ENCODE measurements around the gene CHD9. TPM values are rescaled to one million over a fixed set of nuclear protein-coding genes. Genes with fewer than 3 reads are reported as not detected.

The CHD9 gene
- polyA plus RNA-seq, 1 donor, result 32.7 TPM

DNA sequence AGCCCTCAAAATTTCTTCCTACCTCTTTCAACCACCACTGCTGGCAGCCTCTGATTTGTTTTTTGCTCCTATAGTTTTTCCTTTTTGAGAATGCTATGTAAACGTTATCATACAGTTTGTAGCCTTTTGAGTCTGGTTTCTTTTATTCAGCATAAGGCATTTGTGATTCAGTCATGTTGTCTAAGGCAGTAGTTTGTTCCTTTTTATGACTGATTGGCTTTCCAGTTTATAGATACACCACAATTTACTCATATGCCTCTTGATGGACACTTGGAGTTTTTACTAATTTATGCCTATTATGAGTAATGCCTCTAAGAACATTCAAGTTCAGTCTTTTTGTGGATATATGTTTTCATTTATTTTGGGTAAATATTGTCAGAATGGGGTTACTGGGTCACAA lies 136.6 kb downstream of the CHD9 start:
- Histone ChIP-seq H3K4me1 (ENCODE audit: control insufficient read depth, insufficient read depth, low read length) (no peaks in the 10 kb centered on the region), H3K4me3 (ENCODE audit: low read length) (no peak overlapping the region), H3K27me3 (ENCODE audit: control insufficient read depth, insufficient read depth, low read length) (no peaks in the 10 kb centered on the region), H3K9me3 (ENCODE audit: control insufficient read depth, low read depth, low read length) (no peaks in the 10 kb centered on the region), H3K27ac (ENCODE audit: low read length) (no peak overlapping the region), H3K36me3 (ENCODE audit: control insufficient read depth, insufficient read depth, low read length) (peaks cover 4% of the 10 kb centered on the region)
- DNase-seq, result no peak
- 80% methylated on average over 1 of the region's 1 CpG for WGBS (ENCODE audit: insufficient coverage, low lambda C conversion rate)

GRCh38 chr16:53198933-53199332 lies 144.1 kb downstream of the CHD9 start:
- Histone ChIP-seq H3K36me3 (ENCODE audit: control insufficient read depth, insufficient read depth, low read length) (no peaks in the 10 kb centered on the region), H3K9me3 (ENCODE audit: control insufficient read depth, low read depth, low read length) (no peaks in the 10 kb centered on the region), H3K27me3 (ENCODE audit: control insufficient read depth, insufficient read depth, low read length) (no peaks in the 10 kb centered on the region), H3K4me1 (ENCODE audit: control insufficient read depth, insufficient read depth, low read length) (no peaks in the 10 kb centered on the region), H3K4me3 (ENCODE audit: low read length) (no peak overlapping the region), H3K27ac (ENCODE audit: low read length) (no peak overlapping the region)
- DNase-seq, result no peak

- Histone ChIP-seq H3K27ac (ENCODE audit: low read length) (no peak overlapping the region), H3K4me3 (ENCODE audit: low read length) (no peak overlapping the region), H3K27me3 (ENCODE audit: control insufficient read depth, insufficient read depth, low read length) (no peaks in the 10 kb centered on the region), H3K4me1 (ENCODE audit: control insufficient read depth, insufficient read depth, low read length) (no peaks in the 10 kb centered on the region), H3K36me3 (ENCODE audit: control insufficient read depth, insufficient read depth, low read length) (no peaks in the 10 kb centered on the region), H3K9me3 (ENCODE audit: control insufficient read depth, low read depth, low read length) (no peaks in the 10 kb centered on the region)
- no CpG with 5 or more reads among the region's 1 CpG for WGBS (ENCODE audit: insufficient coverage, low lambda C conversion rate)
- no peak for DNase-seq
These were observed 147.1 kb downstream of the CHD9 start for GRCh38 chr16:53201900-53202299.

DNA sequence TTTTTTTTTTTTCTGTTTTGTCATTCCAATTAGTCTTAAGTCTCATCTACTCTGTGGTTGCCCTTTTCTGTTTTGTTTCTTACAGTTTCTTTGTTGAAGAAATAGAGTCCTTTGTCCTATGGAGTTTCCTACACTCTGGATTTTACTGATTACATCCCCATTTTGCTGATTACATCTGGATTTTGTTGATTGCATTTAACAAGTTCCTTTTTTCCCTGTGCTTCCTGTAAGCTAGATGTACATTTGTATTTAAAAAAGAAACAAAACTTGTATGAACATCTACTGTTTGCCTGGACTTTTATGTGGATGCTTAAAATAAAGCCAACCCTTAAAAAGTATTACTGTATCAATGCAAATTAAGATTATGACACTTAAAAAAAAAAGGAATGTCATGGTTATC lies 147.6 kb downstream of the CHD9 start:
- no peak overlapping the region for H3K4me3 ChIP-seq (ENCODE audit: low read length)
- H3K9me3 ChIP-seq (ENCODE audit: control insufficient read depth, low read depth, low read length), result no peaks in the 10 kb centered on the region
- H3K36me3 ChIP-seq (ENCODE audit: control insufficient read depth, insufficient read depth, low read length), result no peaks in the 10 kb centered on the region
- no peaks in the 10 kb centered on the region for H3K27me3 ChIP-seq (ENCODE audit: control insufficient read depth, insufficient read depth, low read length)
- no peak overlapping the region for H3K27ac ChIP-seq (ENCODE audit: low read length)
- no peak for DNase-seq
- no peaks in the 10 kb centered on the region for H3K4me1 ChIP-seq (ENCODE audit: control insufficient read depth, insufficient read depth, low read length)

DNA sequence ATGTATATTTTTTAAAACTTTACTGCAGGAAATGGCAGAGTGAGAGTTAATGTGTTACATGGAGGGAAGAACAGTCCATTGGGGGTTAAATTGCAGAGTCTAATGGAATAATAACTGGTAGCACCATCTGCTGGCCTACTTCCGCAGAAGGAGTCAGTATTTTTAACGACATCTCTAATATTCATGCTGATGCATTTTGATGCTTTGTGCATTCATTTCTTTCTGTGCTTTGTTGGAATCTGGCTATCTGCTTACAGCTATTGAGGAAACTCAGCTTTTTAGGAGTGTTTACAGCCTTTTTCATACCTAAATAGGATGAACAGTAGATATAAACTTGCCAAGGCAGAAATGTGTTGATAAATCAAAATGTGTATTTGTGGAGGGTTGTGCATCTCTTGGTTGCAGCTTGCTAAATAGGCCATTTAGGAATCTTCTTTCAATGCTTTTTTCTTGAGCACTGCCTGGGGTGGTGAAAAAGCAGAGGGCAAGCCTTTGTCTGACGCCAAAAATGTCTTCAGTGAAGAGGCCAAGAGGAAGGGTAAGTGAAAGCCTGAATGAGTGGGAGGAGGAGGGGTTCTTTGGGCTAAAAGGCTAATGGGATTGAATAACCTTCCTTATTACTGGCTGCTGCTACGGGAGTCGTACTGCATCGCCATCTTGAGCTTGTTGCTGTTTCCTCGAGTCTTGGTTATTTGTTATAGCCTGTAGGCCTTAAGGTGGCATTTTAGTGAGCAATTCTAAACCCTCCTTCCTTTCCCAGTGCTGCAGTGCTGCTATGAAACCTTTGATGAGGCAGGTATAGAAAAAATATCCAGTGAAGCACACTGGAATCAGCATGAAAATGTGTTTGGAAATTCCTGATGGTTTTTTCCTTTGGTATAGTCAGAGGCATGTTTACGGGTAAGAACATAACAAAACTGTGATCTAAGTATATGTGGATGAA lies 153.3 kb downstream of the CHD9 start:
- H3K36me3 ChIP-seq (ENCODE audit: control insufficient read depth, insufficient read depth, low read length), result no peaks in the 10 kb centered on the region
- H3K27ac ChIP-seq (ENCODE audit: low read length), result peak overlapping the region; percentile 95
- WGBS (ENCODE audit: insufficient coverage, low lambda C conversion rate), result no CpG with 5 or more reads among the region's 8 CpGs
- H3K4me3 ChIP-seq (ENCODE audit: low read length), result peak overlapping the region; percentile 59
- no peaks in the 10 kb centered on the region for H3K9me3 ChIP-seq (ENCODE audit: control insufficient read depth, low read depth, low read length)
- DNase-seq, result peak; percentile 72 to 91
- no peaks in the 10 kb centered on the region for H3K27me3 ChIP-seq (ENCODE audit: control insufficient read depth, insufficient read depth, low read length)
- no peaks in the 10 kb centered on the region for H3K4me1 ChIP-seq (ENCODE audit: control insufficient read depth, insufficient read depth, low read length)

- H3K4me1 ChIP-seq (ENCODE audit: control insufficient read depth, insufficient read depth, low read length), result no peaks in the 10 kb centered on the region
- H3K27me3 ChIP-seq (ENCODE audit: control insufficient read depth, insufficient read depth, low read length), result no peaks in the 10 kb centered on the region
- DNase-seq, result peak in 1 of 2 donors; percentile 33
- H3K4me3 ChIP-seq (ENCODE audit: low read length), result peak overlapping the region; percentile 59
- H3K9me3 ChIP-seq (ENCODE audit: control insufficient read depth, low read depth, low read length), result no peaks in the 10 kb centered on the region
- H3K36me3 ChIP-seq (ENCODE audit: control insufficient read depth, insufficient read depth, low read length), result no peaks in the 10 kb centered on the region
- H3K27ac ChIP-seq (ENCODE audit: low read length), result peak overlapping the region; percentile 95
- 20% methylated on average over 3 of the region's 5 CpGs for WGBS (ENCODE audit: insufficient coverage, low lambda C conversion rate)
These were observed 154.6 kb downstream of the CHD9 start for GRCh38 chr16:53209429-53209828.

GRCh38 chr16:53209877-53210276 lies 155.1 kb downstream of the CHD9 start:
- no peak for DNase-seq
- H3K36me3 ChIP-seq (ENCODE audit: control insufficient read depth, insufficient read depth, low read length), result no peaks in the 10 kb centered on the region
- no peaks in the 10 kb centered on the region for H3K9me3 ChIP-seq (ENCODE audit: control insufficient read depth, low read depth, low read length)
- WGBS (ENCODE audit: insufficient coverage, low lambda C conversion rate), result 13% methylated on average over 2 of the region's 2 CpGs
- no peaks in the 10 kb centered on the region for H3K4me1 ChIP-seq (ENCODE audit: control insufficient read depth, insufficient read depth, low read length)
- H3K27me3 ChIP-seq (ENCODE audit: control insufficient read depth, insufficient read depth, low read length), result no peaks in the 10 kb centered on the region
- peak overlapping the region; percentile 95 for H3K27ac ChIP-seq (ENCODE audit: low read length)
- H3K4me3 ChIP-seq (ENCODE audit: low read length), result peak overlapping the region; percentile 59

GRCh38 chr16:53211253-53211652 lies 156.5 kb downstream of the CHD9 start:
- H3K4me3 ChIP-seq (ENCODE audit: low read length), result peak overlapping the region; percentile 1
- DNase-seq, result no peak
- 88% methylated on average over 3 of the region's 3 CpGs for WGBS (ENCODE audit: insufficient coverage, low lambda C conversion rate)

GRCh38 chr16:53212893-53213223 lies 158.1 kb downstream of the CHD9 start:
- no peaks in the 10 kb centered on the region for H3K27me3 ChIP-seq (ENCODE audit: control insufficient read depth, insufficient read depth, low read length)
- H3K4me3 ChIP-seq (ENCODE audit: low read length), result no peak overlapping the region
- no peaks in the 10 kb centered on the region for H3K9me3 ChIP-seq (ENCODE audit: control insufficient read depth, low read depth, low read length)
- peak in 1 of 2 donors; percentile 5 for DNase-seq
- no peaks in the 10 kb centered on the region for H3K36me3 ChIP-seq (ENCODE audit: control insufficient read depth, insufficient read depth, low read length)
- no peaks in the 10 kb centered on the region for H3K4me1 ChIP-seq (ENCODE audit: control insufficient read depth, insufficient read depth, low read length)
- H3K27ac ChIP-seq (ENCODE audit: low read length), result no peak overlapping the region

More at GRCh38 chr16:53211253-53211652, 156.5 kb downstream of the CHD9 start:
- Histone ChIP-seq H3K27me3 (ENCODE audit: control insufficient read depth, insufficient read depth, low read length) (no peaks in the 10 kb centered on the region), H3K4me1 (ENCODE audit: control insufficient read depth, insufficient read depth, low read length) (no peaks in the 10 kb centered on the region), H3K27ac (ENCODE audit: low read length) (no peak overlapping the region), H3K9me3 (ENCODE audit: control insufficient read depth, low read depth, low read length) (no peaks in the 10 kb centered on the region), H3K36me3 (ENCODE audit: control insufficient read depth, insufficient read depth, low read length) (no peaks in the 10 kb centered on the region)

GRCh38 chr16:53213542-53213941 lies 158.8 kb downstream of the CHD9 start:
- no peaks in the 10 kb centered on the region for H3K36me3 ChIP-seq (ENCODE audit: control insufficient read depth, insufficient read depth, low read length)
- no peak overlapping the region for H3K4me3 ChIP-seq (ENCODE audit: low read length)
- 90% methylated on average over 2 of the region's 2 CpGs for WGBS (ENCODE audit: insufficient coverage, low lambda C conversion rate)
- no peaks in the 10 kb centered on the region for H3K4me1 ChIP-seq (ENCODE audit: control insufficient read depth, insufficient read depth, low read length)
- H3K9me3 ChIP-seq (ENCODE audit: control insufficient read depth, low read depth, low read length), result no peaks in the 10 kb centered on the region
- H3K27me3 ChIP-seq (ENCODE audit: control insufficient read depth, insufficient read depth, low read length), result no peaks in the 10 kb centered on the region
- no peak overlapping the region for H3K27ac ChIP-seq (ENCODE audit: low read length)
- DNase-seq, result no peak

DNA sequence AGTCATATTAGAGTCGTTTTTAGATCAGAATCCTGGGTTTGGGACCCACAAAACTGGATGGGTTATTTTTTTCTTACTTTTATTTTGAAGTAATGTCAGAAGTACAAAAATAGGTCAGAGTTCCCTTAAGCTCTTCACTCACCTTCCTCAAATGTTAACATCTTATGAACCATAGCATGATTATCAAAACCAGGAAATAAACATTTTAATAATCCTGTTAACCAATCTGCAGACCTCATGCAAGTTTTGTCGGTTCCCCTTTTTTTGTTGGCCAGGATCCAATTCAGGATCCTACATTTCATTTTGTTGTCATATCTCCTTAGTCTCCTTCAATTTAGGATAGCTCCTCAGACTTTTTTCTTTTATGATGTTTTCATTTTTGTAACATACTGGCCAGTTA lies 162.0 kb downstream of the CHD9 start:
- Histone ChIP-seq H3K27ac (ENCODE audit: low read length) (no peak overlapping the region), H3K4me1 (ENCODE audit: control insufficient read depth, insufficient read depth, low read length) (no peaks in the 10 kb centered on the region), H3K9me3 (ENCODE audit: control insufficient read depth, low read depth, low read length) (no peaks in the 10 kb centered on the region), H3K4me3 (ENCODE audit: low read length) (no peak overlapping the region), H3K27me3 (ENCODE audit: control insufficient read depth, insufficient read depth, low read length) (no peaks in the 10 kb centered on the region), H3K36me3 (ENCODE audit: control insufficient read depth, insufficient read depth, low read length) (no peaks in the 10 kb centered on the region)
- DNase-seq, result no peak
- WGBS (ENCODE audit: insufficient coverage, low lambda C conversion rate), result 38% methylated on average over 1 of the region's 2 CpGs
